ENCODE results near the gene NOA1. TPM values are rescaled to one million over a fixed set of nuclear protein-coding genes. Genes with fewer than 3 reads are reported as not detected.

The NOA1 gene
- total and polyA plus RNA-seq, 2 donors (not counting 3 experiments of a cell fraction or from before 2014, with no cell fraction given), result 13.9 to 17.1 TPM

DNA sequence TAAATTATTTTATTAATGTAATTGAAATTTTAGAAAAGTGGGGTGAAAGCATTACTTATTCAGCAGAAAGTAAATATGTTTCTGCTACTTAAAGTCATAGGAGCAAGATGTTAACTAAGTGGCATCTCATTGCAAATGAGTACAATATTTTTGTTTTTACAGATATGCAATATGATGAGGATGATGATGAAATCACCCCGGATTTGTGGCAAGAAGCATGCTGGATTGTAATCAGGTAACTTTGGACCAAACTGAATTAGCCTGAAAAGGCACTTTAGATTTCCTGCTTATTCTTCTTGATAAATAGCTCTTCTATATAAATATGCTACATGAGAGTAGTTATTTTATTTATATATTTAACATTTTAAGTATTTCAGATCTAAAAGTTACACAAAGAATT, 8.8 kb upstream of the NOA1 start:
- TF ChIP-seq, protein P1, sequence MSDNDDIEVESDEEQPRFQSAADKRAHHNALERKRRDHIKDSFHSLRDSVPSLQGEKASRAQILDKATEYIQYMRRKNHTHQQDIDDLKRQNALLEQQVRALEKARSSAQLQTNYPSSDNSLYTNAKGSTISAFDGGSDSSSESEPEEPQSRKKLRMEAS (IDR thresholded peaks at IDR 0.05; ENCODE audit: insufficient read depth, insufficient read length), result no peak
- TF ChIP-seq MYC (IDR thresholded peaks at IDR 0.05; ENCODE audit: low read depth, low read length), result no peak
- no peak for TF ChIP-seq FOS (IDR thresholded peaks at IDR 0.05; ENCODE audit: borderline replicate concordance, insufficient read depth, low read length)
- no peak for TF ChIP-seq EZH2 (IDR thresholded peaks at IDR 0.05; ENCODE audit: borderline replicate concordance, low read depth, low read length, severe bottlenecking)
- no peak for TF ChIP-seq GATA2 (IDR thresholded peaks at IDR 0.05; ENCODE audit: insufficient read depth, insufficient read length, low read depth, low read length)
- no peak for TF ChIP-seq JUN (IDR thresholded peaks at IDR 0.05; ENCODE audit: borderline replicate concordance, insufficient read depth, insufficient read length, low read depth)
- TF ChIP-seq POLR2AphosphoS5 (IDR thresholded peaks at IDR 0.05; ENCODE audit: insufficient read depth, low read depth, low read length), result no peak
- no peak for TF ChIP-seq POLR2A (IDR thresholded peaks at IDR 0.05; ENCODE audit: low read depth, low read length)
- TF ChIP-seq, protein P2, sequence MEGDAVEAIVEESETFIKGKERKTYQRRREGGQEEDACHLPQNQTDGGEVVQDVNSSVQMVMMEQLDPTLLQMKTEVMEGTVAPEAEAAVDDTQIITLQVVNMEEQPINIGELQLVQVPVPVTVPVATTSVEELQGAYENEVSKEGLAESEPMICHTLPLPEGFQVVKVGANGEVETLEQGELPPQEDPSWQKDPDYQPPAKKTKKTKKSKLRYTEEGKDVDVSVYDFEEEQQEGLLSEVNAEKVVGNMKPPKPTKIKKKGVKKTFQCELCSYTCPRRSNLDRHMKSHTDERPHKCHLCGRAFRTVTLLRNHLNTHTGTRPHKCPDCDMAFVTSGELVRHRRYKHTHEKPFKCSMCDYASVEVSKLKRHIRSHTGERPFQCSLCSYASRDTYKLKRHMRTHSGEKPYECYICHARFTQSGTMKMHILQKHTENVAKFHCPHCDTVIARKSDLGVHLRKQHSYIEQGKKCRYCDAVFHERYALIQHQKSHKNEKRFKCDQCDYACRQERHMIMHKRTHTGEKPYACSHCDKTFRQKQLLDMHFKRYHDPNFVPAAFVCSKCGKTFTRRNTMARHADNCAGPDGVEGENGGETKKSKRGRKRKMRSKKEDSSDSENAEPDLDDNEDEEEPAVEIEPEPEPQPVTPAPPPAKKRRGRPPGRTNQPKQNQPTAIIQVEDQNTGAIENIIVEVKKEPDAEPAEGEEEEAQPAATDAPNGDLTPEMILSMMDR (IDR thresholded peaks at IDR 0.05; ENCODE audit: extremely low read depth in 1 of 2, insufficient read depth in 1 of 2, low read depth in 1 of 2, low read length in 2 of 2), result no peak
- Histone ChIP-seq H3K9ac (replicated peaks; ENCODE audit: extremely low read depth, insufficient read depth, low read length) (no peak overlapping the region), H3K4me1 (ENCODE audit: control insufficient read depth, extremely low read depth, insufficient read depth, low read length) (peaks cover 18% of the 10 kb centered on the region), H3K27ac (ENCODE audit: insufficient read depth, low read depth, low read length) (no peak overlapping the region), H2AFZ (ENCODE audit: low read depth, low read length) (no peak overlapping the region), H3K79me2 (ENCODE audit: control insufficient read depth, insufficient read depth, low read length) (peaks cover 91% of the 10 kb centered on the region), H3K27me3 (ENCODE audit: control insufficient read depth in 2 of 2, insufficient read depth in 2 of 2, low read length in 2 of 2) (no peaks in the 10 kb centered on the region), H3K4me3 (replicated peaks in 1 of 3; ENCODE audit: insufficient read depth in 1 of 3, low read depth in 1 of 3, low read length in 3 of 3) (no peak overlapping the region), H3K36me3 (ENCODE audit: control insufficient read depth in 2 of 2, extremely low read depth in 1 of 2, insufficient read depth in 2 of 2, low read length in 2 of 2) (peaks cover 4 to 23% of the 10 kb centered on the region in 2 experiments), H3K9me3 (replicated peaks; ENCODE audit: control insufficient read depth, insufficient read depth, low read length) (no peaks in the 10 kb centered on the region), H3K4me2 (ENCODE audit: insufficient read depth, low read length) (no peak overlapping the region), H4K20me1 (replicated peaks; ENCODE audit: control insufficient read depth, extremely low read depth, insufficient read depth, low read length) (no peaks in the 10 kb centered on the region), H3K9me1 (replicated peaks; ENCODE audit: control insufficient read depth, extremely low read depth, insufficient read depth, low read length) (no peaks in the 10 kb centered on the region)
- DNase-seq (ENCODE audit: low read depth, low spot score), result no peak
- dilution Hi-C loops (cut with MboI; ENCODE audit: extremely low pct_ligation_motif_present, low sequenced_read_pairs), result no loop called here
- no TSS peak for BruUV-seq (replicated peaks)
- intact Hi-C loops (cut with micrococcal nuclease), result no loop called here
- POLR2A ChIA-PET, result no interaction called here
- CTCF ChIA-PET, result no interaction called here
- FAIRE-seq, result no peak

Data from endothelial cell of umbilical vein (primary cell).